Ascending aorta (tissue), 2 donors: ENCODE data around the gene HDAC3. TPM values are rescaled to one million over a fixed set of nuclear protein-coding genes. Genes with fewer than 3 reads are reported as not detected.

ENCODE experiments used
- DNase-seq, 2 donors: peaks; one replicate each; pipeline ENCODE4 v3.0.0-alpha.2; 2019; ENCODE audit warnings: low spot score in 2 of 2
- H3K27ac ChIP-seq, 2 donors: fragments of 200-600 bp; sonication (generic); one replicate each; pipeline ENCODE4 v1.5.1; 2016 to 2017; ENCODE audit warnings: mild to moderate bottlenecking in 1 of 2
- H3K27me3 ChIP-seq: fragments of 200-600 bp; sonication (generic); one replicate; pipeline ENCODE4 v1.5.1; 2017
- H3K36me3 ChIP-seq, 2 donors: fragments of 200-600 bp; sonication (generic); one replicate each; pipeline ENCODE4 v1.5.1; 2016
- H3K4me1 ChIP-seq, 2 donors: fragments of 200-600 bp; sonication (generic); one replicate each; pipeline ENCODE4 v1.5.1; 2016 to 2017; ENCODE audit warnings: mild to moderate bottlenecking in 1 of 2
- H3K4me3 ChIP-seq, 2 donors: fragments of 200-600 bp; sonication (generic); one replicate each; pipeline ENCODE4 v1.5.1; 2016 to 2017; ENCODE audit warnings: mild to moderate bottlenecking in 1 of 2
- H3K9me3 ChIP-seq, 2 donors: fragments of 200-600 bp; sonication (generic); one replicate each; pipeline ENCODE4 v1.5.1; 2016
- CTCF ChIP-seq, 3 experiments: fragments of 200-600 bp in 2 of 3; fragments of 450-650 bp in 1 of 3; sonication (generic) in 2 of 3; IDR thresholded peaks; one replicate each; pipeline ENCODE4 v1.5.1; 2016 to 2019; ENCODE audit warnings: antibody characterized with exemption in 3 of 3, mild to moderate bottlenecking in 1 of 3, moderate library complexity in 1 of 3
- intact Hi-C: fragments of 100-400 bp; cut with DNase I; formaldehyde crosslinking; loops from one replicate; pipeline ENCODE4 v1.15.1; 2023
- total RNA-seq: library from RNA; depleted of rRNA; stranded (reverse); fragments of >200 nt; gene quantifications from one replicate; pipeline ENCODE4 v1.1.0, GENCODE V29; 2016

HDAC3 gene
- total RNA-seq, 1 donor from 2014 or later, result 43.4 TPM

GRCh38 chr5:141598391-141599345, 38.0 kb downstream of the HDAC3 start:
- H3K27me3 ChIP-seq, result no peaks in the 10 kb centered on the region
- no peak for TF ChIP-seq CTCF (IDR thresholded peaks at IDR 0.05)
- H3K4me3 ChIP-seq, result no peak overlapping the region
- no peak for DNase-seq
- peaks cover 7 to 16% of the 10 kb centered on the region in 2 donors for H3K4me1 ChIP-seq
- peak overlapping the region; percentile 74 to 82 for H3K27ac ChIP-seq
- intact Hi-C loops, result no loop called here
- no peaks in the 10 kb centered on the region for H3K36me3 ChIP-seq
- H3K9me3 ChIP-seq, result no peaks in the 10 kb centered on the region

DNA sequence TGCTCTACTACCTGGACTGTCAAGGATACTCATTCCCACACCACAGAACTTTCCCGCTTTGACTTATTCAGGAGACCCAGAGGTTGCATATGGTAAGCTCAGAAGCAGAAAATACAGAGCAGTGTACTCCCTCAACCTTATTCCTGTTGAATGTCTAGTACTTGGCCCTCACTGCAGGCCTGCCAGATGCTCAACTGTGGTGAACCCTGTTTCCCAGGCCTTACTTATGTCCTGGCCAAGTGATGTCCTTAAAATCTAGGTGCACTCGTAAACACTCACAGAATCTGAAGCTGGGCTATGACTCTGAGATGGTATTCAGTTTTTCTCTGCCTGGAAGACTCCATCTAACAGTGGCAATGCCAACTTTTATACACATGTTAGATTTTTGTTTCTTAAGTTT, 38.8 kb downstream of the HDAC3 start:
- H3K36me3 ChIP-seq, result no peaks in the 10 kb centered on the region
- TF ChIP-seq CTCF (IDR thresholded peaks at IDR 0.05), result no peak
- DNase-seq, result no peak
- peaks cover 7 to 14% of the 10 kb centered on the region in 2 donors for H3K4me1 ChIP-seq
- no peak overlapping the region for H3K4me3 ChIP-seq
- H3K9me3 ChIP-seq, result no peaks in the 10 kb centered on the region
- peak overlapping the region in 1 of 2 donors; percentile 82 for H3K27ac ChIP-seq
- no peaks in the 10 kb centered on the region for H3K27me3 ChIP-seq
- intact Hi-C loops, result no loop called here

- intact Hi-C loops, result no loop called here
- TF ChIP-seq CTCF (IDR thresholded peaks at IDR 0.05), result no peak
- peak overlapping the region in 1 of 2 donors; percentile 82 for H3K27ac ChIP-seq
- H3K4me1 ChIP-seq, result peaks cover 7 to 16% of the 10 kb centered on the region in 2 donors
- H3K36me3 ChIP-seq, result no peaks in the 10 kb centered on the region
- H3K4me3 ChIP-seq, result no peak overlapping the region
- no peaks in the 10 kb centered on the region for H3K9me3 ChIP-seq
- no peaks in the 10 kb centered on the region for H3K27me3 ChIP-seq
- no peak for DNase-seq
These were observed 39.3 kb downstream of the HDAC3 start for GRCh38 chr5:141597394-141597793.

DNA sequence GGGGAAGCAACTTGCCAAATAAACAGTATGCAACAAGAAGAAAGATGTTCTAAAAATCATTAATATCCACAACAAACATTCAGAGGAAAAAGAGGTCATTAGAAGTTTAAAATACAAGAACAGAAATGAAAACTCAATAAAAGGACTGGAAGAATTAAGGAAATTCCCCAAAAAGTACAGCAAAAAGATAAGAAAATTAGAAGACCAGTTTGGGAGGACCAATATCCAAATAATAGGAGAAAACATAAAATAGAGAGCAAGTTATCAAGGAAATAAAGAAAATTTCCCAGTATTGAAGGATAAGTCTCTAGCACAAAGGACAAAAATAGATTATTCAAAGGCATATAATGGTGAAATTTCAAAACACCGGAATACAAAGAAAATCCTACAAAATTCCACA, 39.8 kb downstream of the HDAC3 start:
- DNase-seq, result no peak
- Histone ChIP-seq H3K4me3 (no peak overlapping the region), H3K4me1 (peaks cover 7 to 19% of the 10 kb centered on the region in 2 donors), H3K27me3 (no peaks in the 10 kb centered on the region), H3K36me3 (no peaks in the 10 kb centered on the region), H3K9me3 (no peaks in the 10 kb centered on the region), H3K27ac (peak overlapping the region in 1 of 2 donors; percentile 82)
- intact Hi-C loops, result no loop called here
- no peak for TF ChIP-seq CTCF (IDR thresholded peaks at IDR 0.05)

- H3K4me3 ChIP-seq, result no peak overlapping the region
- intact Hi-C loops, result loop anchor here (5.0 kb wide), 1 partner anchor 47 kb away; the partner anchor contains the start of genes HDAC3 and RELL2
- no peaks in the 10 kb centered on the region for H3K9me3 ChIP-seq
- no peak for TF ChIP-seq CTCF (IDR thresholded peaks at IDR 0.05)
- no peaks in the 10 kb centered on the region for H3K27me3 ChIP-seq
- H3K36me3 ChIP-seq, result peaks cover 14 to 18% of the 10 kb centered on the region in 2 donors
- no peak overlapping the region for H3K27ac ChIP-seq
- peaks cover 0 to 5% of the 10 kb centered on the region in 2 donors for H3K4me1 ChIP-seq
- no peak for DNase-seq
These were observed 46.5 kb downstream of the HDAC3 start for GRCh38 chr5:141590127-141590526.
